Measurements from ENCODE around the gene PYGM. TPM values are rescaled to one million over a fixed set of nuclear protein-coding genes. Genes with fewer than 3 reads are reported as not detected.

The PYGM gene
- total RNA-seq, 4 donors from 2014 or later = 881 to 2,858 (median 1,836) TPM

- Histone ChIP-seq H3K27ac (peak within 1 kb of the TSS; percentile 85 to 91 (median 89)), H3K4me1 (peaks cover 12 to 16% of the 10 kb centered on the region in 2 donors), H3K9me3 (no peaks in the 10 kb centered on the region), H3K36me3 (peaks cover 0 to 28% of the 10 kb centered on the region in 2 donors), H3K27me3 (no peaks in the 10 kb centered on the region), H3K4me3 (peak within 1 kb of the TSS; percentile 69 to 80 (median 77))
- peak; percentile 21 to 28 for TF ChIP-seq POLR2A (IDR thresholded peaks at IDR 0.05)
- peak in 2 of 5 experiments; percentile 25 to 29 for TF ChIP-seq CTCF (IDR thresholded peaks at IDR 0.05 in 4 of 5, conservative IDR thresholded peaks at IDR 0.05 in 1 of 5)
- ATAC-seq (peak; percentile 91 to 93), DNase-seq (peak; percentile 73 to 85)
- in situ Hi-C loops (cut with MboI; ENCODE audit: low sequenced_read_pairs in 4 of 4) (no loop called here), intact Hi-C loops (cut with DNase I; ENCODE audit: low total_unique reads) (loop anchor here (1.0 kb wide), 1 partner anchor 25 kb away; the partner anchor contains the start of gene SF1)
Measured at GRCh38 chr11:64803158-64803845, 43.5 kb upstream of the PYGM start, which contains the start of gene MAP4K2. Gene MAP4K2 (minus strand): TSS chr11:64803214. CDS start chr11:64803149, 65 bp downstream.

GRCh38 chr11:64802370-64803157 lies 42.8 kb upstream of the PYGM start:
- Histone ChIP-seq H3K36me3 (peaks cover 0 to 28% of the 10 kb centered on the region in 2 donors), H3K27ac (peak overlapping the region; percentile 77 to 90 (median 80)), H3K27me3 (no peaks in the 10 kb centered on the region), H3K4me3 (peak overlapping the region; percentile 63 to 79 (median 72)), H3K9me3 (no peaks in the 10 kb centered on the region), H3K4me1 (peaks cover 12 to 16% of the 10 kb centered on the region in 2 donors)
- TF ChIP-seq CTCF (IDR thresholded peaks at IDR 0.05 in 4 of 5, conservative IDR thresholded peaks at IDR 0.05 in 1 of 5) (no peak), POLR2A (IDR thresholded peaks at IDR 0.05) (no peak)
- in situ Hi-C loops (cut with MboI; ENCODE audit: low sequenced_read_pairs in 4 of 4) = no loop called here
- DNase-seq = no peak
- peak in 1 of 2 donors; percentile 22 for ATAC-seq
- intact Hi-C loops (cut with DNase I; ENCODE audit: low total_unique reads) = loop anchor here (1.0 kb wide), 1 partner anchor 24 kb away; the partner anchor contains the start of gene SF1

- peaks cover 12 to 16% of the 10 kb centered on the region in 2 donors for H3K4me1 ChIP-seq
- peaks cover 0 to 27% of the 10 kb centered on the region in 2 donors for H3K36me3 ChIP-seq
- in situ Hi-C loops (cut with MboI; ENCODE audit: low sequenced_read_pairs in 4 of 4) (no loop called here), intact Hi-C loops (cut with DNase I; ENCODE audit: low total_unique reads) (no loop called here)
- TF ChIP-seq POLR2A (IDR thresholded peaks at IDR 0.05) (no peak), CTCF (IDR thresholded peaks at IDR 0.05 in 4 of 5, conservative IDR thresholded peaks at IDR 0.05 in 1 of 5) (no peak)
- H3K4me3 ChIP-seq = peak overlapping the region in 2 of 4 donors; percentile 63 to 75
- H3K9me3 ChIP-seq = no peaks in the 10 kb centered on the region
- DNase-seq (no peak), ATAC-seq (no peak)
- H3K27ac ChIP-seq = peak overlapping the region; percentile 77 to 90 (median 80)
- no peaks in the 10 kb centered on the region for H3K27me3 ChIP-seq
Measured at GRCh38 chr11:64801561-64802369, 42.0 kb upstream of the PYGM start.

GRCh38 chr11:64801158-64801464 lies 41.3 kb upstream of the PYGM start:
- Histone ChIP-seq H3K36me3 (peaks cover 0 to 21% of the 10 kb centered on the region in 2 donors), H3K27me3 (no peaks in the 10 kb centered on the region), H3K4me3 (no peak overlapping the region), H3K4me1 (peaks cover 12 to 16% of the 10 kb centered on the region in 2 donors), H3K27ac (peak overlapping the region; percentile 77 to 90 (median 80)), H3K9me3 (no peaks in the 10 kb centered on the region)
- intact Hi-C loops (cut with DNase I; ENCODE audit: low total_unique reads) = no loop called here
- no peak for ATAC-seq
- no peak for DNase-seq
- in situ Hi-C loops (cut with MboI; ENCODE audit: low sequenced_read_pairs in 4 of 4) = no loop called here
- no peak for TF ChIP-seq CTCF (IDR thresholded peaks at IDR 0.05 in 4 of 5, conservative IDR thresholded peaks at IDR 0.05 in 1 of 5)
- TF ChIP-seq POLR2A (IDR thresholded peaks at IDR 0.05) = no peak

Measured in gastrocnemius medialis (tissue), 4 donors.